ENCODE data around the gene TRMT10A.

Gene TRMT10A

DNA sequence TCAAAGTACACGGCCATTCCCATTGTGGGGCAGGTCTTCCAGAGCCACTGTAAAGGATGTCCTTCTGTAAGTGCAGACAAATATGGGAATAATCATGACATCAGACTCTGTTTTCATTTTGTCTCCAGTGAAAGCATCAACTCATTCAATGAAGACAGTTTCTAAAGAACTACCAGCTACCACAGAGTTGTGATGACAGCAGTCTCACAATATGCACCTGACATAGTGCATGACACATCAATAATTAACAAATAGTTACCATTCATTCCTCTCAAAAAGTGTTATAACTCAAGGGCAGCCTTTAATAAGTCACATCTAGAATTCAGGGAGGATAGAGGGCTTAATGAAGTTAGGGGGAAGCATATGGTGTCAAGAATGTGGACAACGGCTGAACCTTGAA is 31.0 kb upstream of the TRMT10A start:
- Histone ChIP-seq H3K36me3 (ENCODE audit: insufficient read depth, low read length) (no peaks in the 10 kb centered on the region), H3K4me3 (ENCODE audit: low read depth, low read length, poor library complexity, severe bottlenecking) (no peak overlapping the region), H3K27ac (ENCODE audit: low read depth, low read length, poor library complexity, severe bottlenecking) (no peak overlapping the region), H4K20me1 (ENCODE audit: insufficient read depth, low read length) (no peaks in the 10 kb centered on the region), H3K27me3 (ENCODE audit: insufficient read depth, low read length) (no peaks in the 10 kb centered on the region), H3K4me2 (ENCODE audit: low read length) (no peak overlapping the region), H3F3A (ENCODE audit: insufficient read depth, low read length) (no peaks in the 10 kb centered on the region), H3K4me1 (ENCODE audit: insufficient read depth, low read length, severe bottlenecking) (no peaks in the 10 kb centered on the region), H3K9ac (ENCODE audit: low read length) (no peak overlapping the region), H3K9me3 (ENCODE audit: low read length) (no peaks in the 10 kb centered on the region), H3K9me2 (ENCODE audit: low read depth, low read length) (no peaks in the 10 kb centered on the region), H2AFZ (ENCODE audit: low read length) (no peak overlapping the region), H3K79me2 (ENCODE audit: insufficient read depth, low read length) (no peaks in the 10 kb centered on the region)
- TF ChIP-seq, protein P1, sequence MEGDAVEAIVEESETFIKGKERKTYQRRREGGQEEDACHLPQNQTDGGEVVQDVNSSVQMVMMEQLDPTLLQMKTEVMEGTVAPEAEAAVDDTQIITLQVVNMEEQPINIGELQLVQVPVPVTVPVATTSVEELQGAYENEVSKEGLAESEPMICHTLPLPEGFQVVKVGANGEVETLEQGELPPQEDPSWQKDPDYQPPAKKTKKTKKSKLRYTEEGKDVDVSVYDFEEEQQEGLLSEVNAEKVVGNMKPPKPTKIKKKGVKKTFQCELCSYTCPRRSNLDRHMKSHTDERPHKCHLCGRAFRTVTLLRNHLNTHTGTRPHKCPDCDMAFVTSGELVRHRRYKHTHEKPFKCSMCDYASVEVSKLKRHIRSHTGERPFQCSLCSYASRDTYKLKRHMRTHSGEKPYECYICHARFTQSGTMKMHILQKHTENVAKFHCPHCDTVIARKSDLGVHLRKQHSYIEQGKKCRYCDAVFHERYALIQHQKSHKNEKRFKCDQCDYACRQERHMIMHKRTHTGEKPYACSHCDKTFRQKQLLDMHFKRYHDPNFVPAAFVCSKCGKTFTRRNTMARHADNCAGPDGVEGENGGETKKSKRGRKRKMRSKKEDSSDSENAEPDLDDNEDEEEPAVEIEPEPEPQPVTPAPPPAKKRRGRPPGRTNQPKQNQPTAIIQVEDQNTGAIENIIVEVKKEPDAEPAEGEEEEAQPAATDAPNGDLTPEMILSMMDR (IDR thresholded peaks at IDR 0.05; ENCODE audit: low read length): no peak
- TF ChIP-seq EZH2 (IDR thresholded peaks at IDR 0.05; ENCODE audit: borderline replicate concordance, low read length): no peak

DNA sequence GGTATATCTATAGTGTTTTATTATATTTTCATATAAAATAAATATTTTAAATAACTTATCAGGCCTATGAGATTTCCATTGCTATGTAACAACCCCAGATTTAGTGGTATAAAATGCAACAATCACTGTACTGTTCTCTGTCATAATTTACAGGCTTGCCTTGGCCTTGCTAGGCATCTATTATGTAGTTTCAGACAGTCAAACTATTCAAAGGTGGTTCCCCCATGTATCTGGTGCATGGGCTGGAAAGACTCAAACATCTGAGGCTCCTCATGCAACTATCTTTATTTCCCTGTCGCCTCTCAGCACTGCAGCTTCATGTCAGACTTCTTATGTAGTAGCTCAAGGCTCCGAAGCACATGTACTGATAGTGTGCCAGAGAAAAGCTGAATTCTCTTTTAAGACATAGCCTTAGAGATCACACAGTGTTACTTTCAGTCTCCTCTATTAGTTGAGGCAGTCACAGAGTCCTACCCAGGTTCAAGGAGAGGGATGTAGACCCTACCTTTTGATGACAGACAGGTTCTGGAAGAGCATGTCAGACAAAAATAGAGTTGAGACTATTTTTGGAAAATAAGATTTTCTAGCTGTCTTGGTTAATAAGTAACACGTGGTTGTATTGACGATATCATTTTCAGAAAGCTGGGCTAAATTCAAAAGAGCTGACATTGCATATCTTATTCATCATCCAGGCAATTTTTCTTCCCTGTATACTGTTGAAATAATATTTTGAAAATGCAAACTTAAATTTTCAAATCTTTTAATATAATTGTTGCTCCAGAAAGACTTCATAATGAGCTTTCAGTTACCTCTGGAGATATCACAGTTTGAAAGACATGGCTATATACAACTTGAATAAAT is 30.2 kb upstream of the TRMT10A start:
- no peaks in the 10 kb centered on the region for H3K9me3 ChIP-seq (ENCODE audit: low read length)
- H3K79me2 ChIP-seq (ENCODE audit: insufficient read depth, low read length): no peaks in the 10 kb centered on the region
- H3K36me3 ChIP-seq (ENCODE audit: insufficient read depth, low read length): no peaks in the 10 kb centered on the region
- no peak overlapping the region for H3K27ac ChIP-seq (ENCODE audit: low read depth, low read length, poor library complexity, severe bottlenecking)
- no peak overlapping the region for H3K4me2 ChIP-seq (ENCODE audit: low read length)
- no peak overlapping the region for H2AFZ ChIP-seq (ENCODE audit: low read length)
- no peaks in the 10 kb centered on the region for H3K27me3 ChIP-seq (ENCODE audit: insufficient read depth, low read length)
- H3K4me1 ChIP-seq (ENCODE audit: insufficient read depth, low read length, severe bottlenecking): no peaks in the 10 kb centered on the region
- H4K20me1 ChIP-seq (ENCODE audit: insufficient read depth, low read length): no peaks in the 10 kb centered on the region
- H3K9me2 ChIP-seq (ENCODE audit: low read depth, low read length): no peaks in the 10 kb centered on the region
- no peak for TF ChIP-seq EZH2 (IDR thresholded peaks at IDR 0.05; ENCODE audit: borderline replicate concordance, low read length)
- TF ChIP-seq, protein P1 (IDR thresholded peaks at IDR 0.05; ENCODE audit: low read length): no peak
- no peaks in the 10 kb centered on the region for H3F3A ChIP-seq (ENCODE audit: insufficient read depth, low read length)
- no peak overlapping the region for H3K4me3 ChIP-seq (ENCODE audit: low read depth, low read length, poor library complexity, severe bottlenecking)
- no peak overlapping the region for H3K9ac ChIP-seq (ENCODE audit: low read length)

DNA sequence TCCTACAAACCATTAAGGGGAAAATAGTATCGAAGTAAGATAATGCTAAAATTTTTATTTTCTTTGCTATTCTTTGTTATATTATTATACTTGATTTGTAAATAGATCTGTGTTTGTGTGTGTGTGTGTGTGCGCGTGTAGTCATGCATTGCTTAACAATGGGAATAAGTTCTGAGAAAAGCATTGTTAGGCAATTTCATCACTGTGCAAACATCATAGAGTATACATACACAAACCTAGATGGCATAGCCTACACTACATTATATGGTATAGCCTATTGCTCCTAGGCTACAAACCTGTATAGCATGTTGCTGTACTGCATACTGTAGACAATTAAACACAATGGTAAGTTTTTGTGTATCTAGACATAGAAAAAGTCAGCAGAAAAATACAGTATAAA is 27.9 kb upstream of the TRMT10A start:
- Histone ChIP-seq H3K4me3 (ENCODE audit: low read depth, low read length, poor library complexity, severe bottlenecking) (no peak overlapping the region), H3K79me2 (ENCODE audit: insufficient read depth, low read length) (no peaks in the 10 kb centered on the region), H3K9me2 (ENCODE audit: low read depth, low read length) (no peaks in the 10 kb centered on the region), H3K9ac (ENCODE audit: low read length) (no peak overlapping the region), H2AFZ (ENCODE audit: low read length) (no peak overlapping the region), H3K27ac (ENCODE audit: low read depth, low read length, poor library complexity, severe bottlenecking) (no peak overlapping the region), H3K27me3 (ENCODE audit: insufficient read depth, low read length) (no peaks in the 10 kb centered on the region), H3K36me3 (ENCODE audit: insufficient read depth, low read length) (no peaks in the 10 kb centered on the region), H3K9me3 (ENCODE audit: low read length) (no peaks in the 10 kb centered on the region), H3F3A (ENCODE audit: insufficient read depth, low read length) (no peaks in the 10 kb centered on the region), H3K4me2 (ENCODE audit: low read length) (no peak overlapping the region), H4K20me1 (ENCODE audit: insufficient read depth, low read length) (no peaks in the 10 kb centered on the region), H3K4me1 (ENCODE audit: insufficient read depth, low read length, severe bottlenecking) (no peaks in the 10 kb centered on the region)
- TF ChIP-seq EZH2 (IDR thresholded peaks at IDR 0.05; ENCODE audit: borderline replicate concordance, low read length): no peak
- TF ChIP-seq, protein P1 (IDR thresholded peaks at IDR 0.05; ENCODE audit: low read length): no peak
